HG03103 (cell line): ENCODE data around the gene IL11.

ENCODE experiments used
- ATAC-seq: cut with Tn5 transposase; IDR thresholded peaks from one replicate; pipeline ENCODE4 v1.9.1; 2021; ENCODE audit warnings: low read depth; ENCODE audit not compliant: unreplicated experiment

Gene IL11

GRCh38 chr19:55373993-55374757 is 3.9 kb upstream of the IL11 start:
- ATAC-seq = no peak

- no peak for ATAC-seq
Measured at GRCh38 chr19:55373306-55373992, 3.2 kb upstream of the IL11 start.

GRCh38 chr19:55372316-55373081 is 2.2 kb upstream of the IL11 start:
- ATAC-seq = no peak

- no peak for ATAC-seq
Measured at GRCh38 chr19:55369653-55370304, 484 bp downstream of the IL11 start.

GRCh38 chr19:55368701-55369563 is 1.3 kb downstream of the IL11 start:
- ATAC-seq = no peak

GRCh38 chr19:55368106-55368505 is 2.2 kb downstream of the IL11 start:
- no peak for ATAC-seq

- no peak for ATAC-seq
Measured at GRCh38 chr19:55366790-55367189, 3.5 kb downstream of the IL11 start.

GRCh38 chr19:55365964-55366363 is 4.3 kb downstream of the IL11 start:
- no peak for ATAC-seq

GRCh38 chr19:55365245-55365644 is 5.0 kb downstream of the IL11 start:
- no peak for ATAC-seq

GRCh38 chr19:55362990-55363716 is 7.1 kb downstream of the IL11 start, which contains the start of gene GARIN5B:
Gene GARIN5B, minus strand, starts transcription at chr19:55363260. Its CDS starts 194 bp downstream, at chr19:55363066.
- ATAC-seq = no peak

GRCh38 chr19:55362174-55362989 is 7.9 kb downstream of the IL11 start:
- ATAC-seq = no peak

GRCh38 chr19:55360902-55361301 is 9.4 kb downstream of the IL11 start:
- ATAC-seq = no peak

GRCh38 chr19:55358943-55359908 is 11.0 kb downstream of the IL11 start:
- no peak for ATAC-seq

- ATAC-seq = no peak
Measured at GRCh38 chr19:55358493-55358892, 11.8 kb downstream of the IL11 start.

- ATAC-seq = no peak
Measured at GRCh38 chr19:55355213-55355821, 14.9 kb downstream of the IL11 start.

GRCh38 chr19:55354698-55355212 is 15.5 kb downstream of the IL11 start, which contains the start of gene COX6B2:
Gene COX6B2, minus strand, starts transcription at chr19:55354719. Its CDS starts 198 bp downstream, at chr19:55354521.
- ATAC-seq = no peak
